ENCODE data around the gene EPHA10.

The EPHA10 gene

DNA sequence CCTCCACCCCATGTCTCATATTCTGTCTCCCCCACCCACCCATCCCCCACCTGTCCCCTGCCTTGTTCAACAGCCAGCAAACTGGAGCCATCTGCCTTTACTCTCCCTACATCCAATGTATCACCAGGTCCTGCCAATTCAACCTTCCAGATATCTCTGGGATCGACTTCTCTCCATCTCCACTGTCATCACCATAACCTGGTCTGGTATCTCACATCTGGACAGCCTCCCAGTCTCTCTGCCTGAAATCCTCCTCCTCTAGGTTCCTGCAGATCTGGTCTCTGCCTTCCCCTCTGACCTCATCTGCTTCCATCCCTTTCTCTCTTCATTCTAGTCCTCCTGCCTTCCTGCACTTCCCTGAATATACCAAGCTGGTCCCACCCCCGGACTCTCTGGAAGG lies 94.8 kb downstream of the EPHA10 start:
- DNase-seq, result no peak

DNA sequence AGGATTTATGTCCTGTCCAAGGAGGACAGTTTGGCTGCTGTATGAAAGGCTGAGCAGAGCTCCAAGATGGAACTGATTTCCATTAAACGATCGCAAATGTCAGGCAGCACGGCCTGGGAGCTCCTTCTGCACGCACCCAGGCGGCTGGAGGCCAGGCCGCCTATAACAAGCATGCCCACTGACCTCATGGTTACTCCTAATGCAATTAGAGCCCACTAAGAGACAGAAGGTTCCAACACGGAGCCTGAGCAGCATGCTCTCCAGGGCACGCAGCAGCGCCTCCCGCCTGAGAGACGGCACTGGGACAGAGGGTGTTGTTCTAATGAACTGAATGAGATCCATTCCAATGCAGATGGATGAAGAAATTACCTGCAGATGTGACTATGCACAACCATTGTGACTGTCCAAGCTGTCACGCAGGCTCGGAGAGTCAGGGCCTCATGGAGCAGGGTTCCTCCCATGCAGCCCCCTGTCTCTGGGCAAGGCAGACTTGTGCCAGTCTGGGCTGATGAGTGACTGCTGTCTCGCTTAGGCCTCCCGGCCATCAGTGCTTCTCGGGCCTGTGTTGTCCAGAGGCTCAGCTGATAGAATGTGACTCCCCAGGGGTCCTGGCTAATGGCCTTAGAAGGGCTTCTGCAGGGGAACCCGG lies 97.8 kb downstream of the EPHA10 start:
- DNase-seq, result no peak

DNA sequence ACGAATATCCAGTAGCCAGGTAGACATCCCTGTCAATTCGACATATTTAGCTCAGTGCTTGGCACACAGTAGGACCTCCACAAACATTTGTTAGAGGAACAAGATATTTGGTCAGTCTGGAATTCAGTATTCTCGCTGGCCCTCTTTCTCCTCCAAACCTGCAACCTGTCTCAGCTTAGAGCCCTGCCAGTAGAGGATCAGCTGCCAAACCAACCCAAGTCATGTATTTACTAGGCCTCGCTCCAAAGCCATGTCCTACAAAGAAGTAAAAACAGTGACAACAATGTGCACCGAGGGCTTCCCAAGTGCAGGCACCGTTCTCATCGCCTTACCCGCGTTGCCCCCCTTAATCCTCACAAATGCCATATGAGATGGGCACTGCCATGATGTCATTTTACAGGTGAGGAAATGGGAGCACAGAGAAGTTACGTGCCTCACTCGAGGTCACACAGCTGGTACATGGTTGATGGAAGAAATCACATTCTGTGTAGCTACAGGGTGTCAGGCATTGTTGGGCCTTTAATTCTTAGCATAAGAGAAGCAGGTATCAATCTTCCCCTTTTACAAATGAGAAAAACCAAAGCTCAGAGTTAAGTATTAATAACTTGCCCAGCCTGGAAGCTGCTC lies 98.6 kb downstream of the EPHA10 start:
- no peak for DNase-seq

All from NCI-H1048 (cell line).